Ishikawa (cell line): ENCODE data around the gene WWOX.

ENCODE experiments used
- CEBPB ChIP-seq: IDR thresholded peaks from 2 replicates; pipeline ENCODE4 v1.6.1; 2012
- CREB1 ChIP-seq: IDR thresholded peaks from 2 replicates; pipeline ENCODE4 v1.6.1; 2012; ENCODE audit warnings: low read depth
- EP300 ChIP-seq: IDR thresholded peaks from 2 replicates; pipeline ENCODE4 v1.6.1; 2012; ENCODE audit warnings: borderline replicate concordance
- TAF1 ChIP-seq: IDR thresholded peaks from 2 replicates; pipeline ENCODE4 v1.6.1; 2012; ENCODE audit warnings: low read depth, mild to moderate bottlenecking
- TCF12 ChIP-seq: IDR thresholded peaks from 2 replicates; pipeline ENCODE4 v1.6.1; 2012; ENCODE audit warnings: low read depth
- ZBTB7A ChIP-seq: IDR thresholded peaks from 2 replicates; pipeline ENCODE4 v1.6.1; 2012; ENCODE audit warnings: low read depth
- TF ChIP-seq, protein P1 (sequence below): IDR thresholded peaks from 2 replicates; pipeline ENCODE4 v1.6.1; 2012; ENCODE audit warnings: low read depth, mild to moderate bottlenecking
- TF ChIP-seq, protein P2 (sequence below): IDR thresholded peaks from 2 replicates; pipeline ENCODE4 v1.6.1; 2012
- TF ChIP-seq, protein P3 (sequence below): IDR thresholded peaks from 2 replicates; pipeline ENCODE4 v1.6.1; 2012

DNA sequence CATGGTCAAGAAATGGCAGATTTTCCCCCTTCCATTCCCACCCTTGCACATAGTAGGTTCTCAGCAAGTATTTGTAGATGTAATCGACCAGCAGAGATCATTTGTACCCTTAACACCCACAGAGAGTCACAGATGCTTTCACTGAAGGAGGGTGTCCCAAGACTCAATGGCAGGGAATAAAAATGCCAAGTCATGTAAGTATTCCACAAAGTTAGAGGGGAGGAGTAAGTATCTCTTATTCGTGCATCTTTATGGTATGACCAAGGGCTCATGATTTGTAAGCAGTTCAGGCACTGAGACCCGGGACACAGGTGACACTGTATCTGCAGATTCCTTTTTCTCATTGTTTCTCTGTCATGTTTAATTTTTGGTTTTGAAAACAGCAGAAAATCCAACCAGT, 1011.5 kb downstream of the WWOX start:
- TF ChIP-seq, protein P1, sequence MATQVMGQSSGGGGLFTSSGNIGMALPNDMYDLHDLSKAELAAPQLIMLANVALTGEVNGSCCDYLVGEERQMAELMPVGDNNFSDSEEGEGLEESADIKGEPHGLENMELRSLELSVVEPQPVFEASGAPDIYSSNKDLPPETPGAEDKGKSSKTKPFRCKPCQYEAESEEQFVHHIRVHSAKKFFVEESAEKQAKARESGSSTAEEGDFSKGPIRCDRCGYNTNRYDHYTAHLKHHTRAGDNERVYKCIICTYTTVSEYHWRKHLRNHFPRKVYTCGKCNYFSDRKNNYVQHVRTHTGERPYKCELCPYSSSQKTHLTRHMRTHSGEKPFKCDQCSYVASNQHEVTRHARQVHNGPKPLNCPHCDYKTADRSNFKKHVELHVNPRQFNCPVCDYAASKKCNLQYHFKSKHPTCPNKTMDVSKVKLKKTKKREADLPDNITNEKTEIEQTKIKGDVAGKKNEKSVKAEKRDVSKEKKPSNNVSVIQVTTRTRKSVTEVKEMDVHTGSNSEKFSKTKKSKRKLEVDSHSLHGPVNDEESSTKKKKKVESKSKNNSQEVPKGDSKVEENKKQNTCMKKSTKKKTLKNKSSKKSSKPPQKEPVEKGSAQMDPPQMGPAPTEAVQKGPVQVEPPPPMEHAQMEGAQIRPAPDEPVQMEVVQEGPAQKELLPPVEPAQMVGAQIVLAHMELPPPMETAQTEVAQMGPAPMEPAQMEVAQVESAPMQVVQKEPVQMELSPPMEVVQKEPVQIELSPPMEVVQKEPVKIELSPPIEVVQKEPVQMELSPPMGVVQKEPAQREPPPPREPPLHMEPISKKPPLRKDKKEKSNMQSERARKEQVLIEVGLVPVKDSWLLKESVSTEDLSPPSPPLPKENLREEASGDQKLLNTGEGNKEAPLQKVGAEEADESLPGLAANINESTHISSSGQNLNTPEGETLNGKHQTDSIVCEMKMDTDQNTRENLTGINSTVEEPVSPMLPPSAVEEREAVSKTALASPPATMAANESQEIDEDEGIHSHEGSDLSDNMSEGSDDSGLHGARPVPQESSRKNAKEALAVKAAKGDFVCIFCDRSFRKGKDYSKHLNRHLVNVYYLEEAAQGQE, result no peak
- no peak for TF ChIP-seq CEBPB
- no peak for TF ChIP-seq TAF1
- TF ChIP-seq, protein P2, sequence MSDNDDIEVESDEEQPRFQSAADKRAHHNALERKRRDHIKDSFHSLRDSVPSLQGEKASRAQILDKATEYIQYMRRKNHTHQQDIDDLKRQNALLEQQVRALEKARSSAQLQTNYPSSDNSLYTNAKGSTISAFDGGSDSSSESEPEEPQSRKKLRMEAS, result no peak
- TF ChIP-seq EP300, result no peak
- no peak for TF ChIP-seq ZBTB7A
- TF ChIP-seq TCF12, result no peak
- TF ChIP-seq, protein P3, sequence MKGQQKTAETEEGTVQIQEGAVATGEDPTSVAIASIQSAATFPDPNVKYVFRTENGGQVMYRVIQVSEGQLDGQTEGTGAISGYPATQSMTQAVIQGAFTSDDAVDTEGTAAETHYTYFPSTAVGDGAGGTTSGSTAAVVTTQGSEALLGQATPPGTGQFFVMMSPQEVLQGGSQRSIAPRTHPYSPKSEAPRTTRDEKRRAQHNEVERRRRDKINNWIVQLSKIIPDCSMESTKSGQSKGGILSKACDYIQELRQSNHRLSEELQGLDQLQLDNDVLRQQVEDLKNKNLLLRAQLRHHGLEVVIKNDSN, result no peak
- no peak for TF ChIP-seq CREB1
